Measurements from ENCODE around the gene ELOVL7. TPM values are rescaled to one million over a fixed set of nuclear protein-coding genes. Genes with fewer than 3 reads are reported as not detected.

The ELOVL7 gene
- total and polyA plus RNA-seq, 2 of the 8 experiments (the other 6 are each of a cell fraction or from before 2014, with no cell fraction given), result 3.1 to 5.1 TPM

DNA sequence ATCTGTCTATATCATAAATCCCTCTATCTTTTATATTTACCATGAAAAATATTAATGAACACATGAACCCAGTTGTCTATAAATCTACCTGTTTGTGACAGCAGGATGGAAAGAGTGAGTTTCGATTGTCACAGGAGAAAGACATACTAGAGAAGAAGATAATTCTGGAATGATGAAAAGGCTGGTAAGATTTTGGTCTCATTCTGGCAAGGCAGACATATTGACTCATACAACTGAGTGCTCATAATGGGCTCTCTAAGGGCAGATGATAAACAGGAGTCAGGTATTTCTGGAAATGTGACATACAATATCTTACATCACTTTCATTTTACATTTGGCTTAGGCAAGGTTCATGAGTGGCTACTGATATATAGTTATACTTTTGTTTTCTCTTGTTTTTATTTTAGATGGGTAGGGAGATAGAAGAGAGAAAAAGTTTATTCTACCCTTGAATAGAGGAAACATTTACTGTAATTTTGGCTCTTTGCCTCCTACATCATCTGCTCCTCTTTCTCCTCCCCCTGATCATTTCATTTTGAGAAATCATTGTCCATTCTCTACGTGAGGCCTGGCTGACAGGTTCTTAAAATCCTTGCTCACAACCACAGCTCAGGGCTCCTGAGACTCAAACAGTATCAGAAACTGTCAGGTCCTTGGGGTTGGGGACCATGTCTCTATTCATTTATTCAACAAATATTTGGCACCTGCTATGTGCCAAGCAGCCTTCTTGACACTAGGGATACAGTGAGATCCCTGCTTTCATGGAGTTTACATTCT is 14.4 kb downstream of the ELOVL7 start:
- Histone ChIP-seq H3K56ac (replicated peaks; ENCODE audit: insufficient read length, low read depth, low read length) (no peak overlapping the region), H3K79me2 (ENCODE audit: control insufficient read depth in 1 of 2, insufficient read depth in 2 of 2, low read length in 2 of 2) (no peaks in the 10 kb centered on the region), H3K36me3 (ENCODE audit: control insufficient read depth in 2 of 4, insufficient read depth in 4 of 4, low read length in 3 of 4) (no peaks in the 10 kb centered on the region), H3K27me3 (replicated peaks in 1 of 4; ENCODE audit: control insufficient read depth in 3 of 4, extremely low read depth in 1 of 4, insufficient read depth in 3 of 4, low read length in 3 of 4) (no peaks in the 10 kb centered on the region), H3K4me2 (ENCODE audit: insufficient read depth in 1 of 2, low read depth in 2 of 2, low read length in 2 of 2) (no peak overlapping the region), H2BK15ac (ENCODE audit: low read length) (no peak overlapping the region), H4K5ac (ENCODE audit: insufficient read length, low read depth, low read length) (no peak overlapping the region), H4K91ac (replicated peaks; ENCODE audit: insufficient read length, low read length) (no peak overlapping the region), H3K4me3 (ENCODE audit: extremely low read depth in 1 of 4, insufficient read depth in 2 of 4, low read depth in 3 of 4, low read length in 4 of 4) (no peak overlapping the region), H3K23me2 (ENCODE audit: low read depth, low read length) (no peaks in the 10 kb centered on the region; the same call in 1 of the 2 replicates), H3K79me1 (ENCODE audit: low read depth, low read length) (no peaks in the 10 kb centered on the region; the same call in 1 of the 2 replicates), H4K20me1 (replicated peaks in 1 of 2; ENCODE audit: control insufficient read depth in 1 of 2, insufficient read depth in 2 of 2, low read length in 2 of 2) (no peaks in the 10 kb centered on the region), H2BK120ac (replicated peaks; ENCODE audit: low read depth, low read length) (no peak overlapping the region), H2AFZ (ENCODE audit: low read length) (no peak overlapping the region), H3K18ac (ENCODE audit: extremely low read depth, low read length) (no peak overlapping the region), H3K23ac (ENCODE audit: insufficient read length) (no peak overlapping the region), H3K4me1 (replicated peaks in 1 of 4; ENCODE audit: control insufficient read depth in 3 of 4, insufficient read depth in 4 of 4, low read length in 3 of 4) (no peaks in the 10 kb centered on the region), H3K27ac (ENCODE audit: low read depth, low read length) (no peak overlapping the region), H3K14ac (ENCODE audit: insufficient read length) (no peak overlapping the region), H2BK20ac (ENCODE audit: low read length) (no peak overlapping the region), H3K9ac (replicated peaks in 1 of 4; ENCODE audit: extremely low read depth in 1 of 4, low read depth in 3 of 4, low read length in 3 of 4) (peak overlapping the region in 1 of 4 experiments; percentile 34; a peak in 1 of 7 replicates), H2BK12ac (ENCODE audit: low read depth, low read length) (no peak overlapping the region), H4K8ac (ENCODE audit: extremely low read depth, insufficient read depth, low read length) (no peak overlapping the region), H2BK5ac (ENCODE audit: low read depth, low read length) (no peak overlapping the region), H2AK5ac (ENCODE audit: low read depth, low read length) (no peak overlapping the region), H3K9me3 (ENCODE audit: insufficient read depth in 2 of 2, low read depth in 1 of 2, low read length in 1 of 2) (no peaks in the 10 kb centered on the region), H3K4ac (replicated peaks; ENCODE audit: insufficient read length, low read depth, low read length) (no peak overlapping the region)
- CTCF ChIA-PET (ENCODE audit: partially characterized antibody), result no interaction called here
- WGBS, 2 experiments (ENCODE audit: extremely low coverage in 1 of 2, insufficient coverage in 1 of 2, insufficient read length in 1 of 2, insufficient replicate concordance in 2 of 2, low coverage in 1 of 2, low lambda C conversion rate in 2 of 2, missing lambda C conversion rate in 1 of 2), result 93% methylated on average over 2 of the region's 2 CpGs; no CpG with 5 or more reads in 1 of the 2 experiments
- DNase-seq (ENCODE audit: low read depth in 1 of 2, low spot score in 2 of 2) (no peak), FAIRE-seq (no peak)
- POLR2A ChIA-PET (ENCODE audit: partially characterized antibody), result interaction anchor here (1.9 kb wide), 1 partner anchor 9 kb away, joined by 5 read pairs; no protein-coding TSS in a partner anchor
- TF ChIP-seq RFX5 (IDR thresholded peaks at IDR 0.05; ENCODE audit: borderline replicate concordance, low read depth, low read length) (no peak), SIX5 (IDR thresholded peaks at IDR 0.05; ENCODE audit: low read depth, low read length) (no peak), GABPA (IDR thresholded peaks at IDR 0.05; ENCODE audit: borderline replicate concordance, insufficient read depth, low read length) (no peak), RNF2 (IDR thresholded peaks at IDR 0.05; ENCODE audit: borderline replicate concordance, low read depth, low read length, missing control alignments, poor library complexity, severe bottlenecking) (no peak)
- TF ChIP-seq, protein P1, sequence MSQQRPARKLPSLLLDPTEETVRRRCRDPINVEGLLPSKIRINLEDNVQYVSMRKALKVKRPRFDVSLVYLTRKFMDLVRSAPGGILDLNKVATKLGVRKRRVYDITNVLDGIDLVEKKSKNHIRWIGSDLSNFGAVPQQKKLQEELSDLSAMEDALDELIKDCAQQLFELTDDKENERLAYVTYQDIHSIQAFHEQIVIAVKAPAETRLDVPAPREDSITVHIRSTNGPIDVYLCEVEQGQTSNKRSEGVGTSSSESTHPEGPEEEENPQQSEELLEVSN (IDR thresholded peaks at IDR 0.05), result no peak
